A673 (cell line): ENCODE measurements around the gene CCDC78.

Source experiments
- CTCF ChIP-seq: fragments of 300-800, 200-600 bp; sonication (generic); conservative IDR thresholded peaks from 2 replicates; pipeline ENCODE4 v1.5.1; 2017; ENCODE audit warnings: low read depth, mild to moderate bottlenecking, antibody characterized with exemption, low read length, moderate library complexity, mixed read lengths
- EZH2 ChIP-seq: fragments of 200-600 bp; sonication (generic); IDR thresholded peaks from 2 replicates; pipeline ENCODE4 v1.6.1; 2017; ENCODE audit warnings: borderline replicate concordance, low read depth, mild to moderate bottlenecking, mixed read lengths, antibody characterized with exemption, low read length; ENCODE audit not compliant: poor library complexity, severe bottlenecking

- TF ChIP-seq EZH2 (no peak), CTCF (no peak)
Measured at GRCh38 chr16:739560-740458, 13.6 kb upstream of the CCDC78 start.
